IPS-18c (cell line): ENCODE results near the gene TSACC.
"Not testable (repeated sequence)": the region's sequence is repeated elsewhere in the genome, so short reads cannot be mapped to it uniquely, and the experiment has no call there.

Experiments used
- H3K4me3 ChIP-seq: 2 replicates; pipeline ENCODE4 v1.7.0; 2013; ENCODE audit warnings: low read depth, mild to moderate bottlenecking, low read length, moderate library complexity; ENCODE audit not compliant: insufficient read depth
- H3K9me3 ChIP-seq: one replicate; pipeline ENCODE4 v1.6.1; 2013; ENCODE audit warnings: mild to moderate bottlenecking, low read length, moderate library complexity; ENCODE audit not compliant: control insufficient read depth, insufficient read depth

The TSACC gene

GRCh38 chr1:156337888-156338179 lies 492 bp upstream of the TSACC start:
- no peaks in the 10 kb centered on the region for H3K9me3 ChIP-seq
- peak overlapping the region; percentile 73 for H3K4me3 ChIP-seq

- Histone ChIP-seq H3K9me3 (no peaks in the 10 kb centered on the region), H3K4me3 (no peak overlapping the region)
These were observed 4.0 kb downstream of the TSACC start for GRCh38 chr1:156342166-156342955.

DNA sequence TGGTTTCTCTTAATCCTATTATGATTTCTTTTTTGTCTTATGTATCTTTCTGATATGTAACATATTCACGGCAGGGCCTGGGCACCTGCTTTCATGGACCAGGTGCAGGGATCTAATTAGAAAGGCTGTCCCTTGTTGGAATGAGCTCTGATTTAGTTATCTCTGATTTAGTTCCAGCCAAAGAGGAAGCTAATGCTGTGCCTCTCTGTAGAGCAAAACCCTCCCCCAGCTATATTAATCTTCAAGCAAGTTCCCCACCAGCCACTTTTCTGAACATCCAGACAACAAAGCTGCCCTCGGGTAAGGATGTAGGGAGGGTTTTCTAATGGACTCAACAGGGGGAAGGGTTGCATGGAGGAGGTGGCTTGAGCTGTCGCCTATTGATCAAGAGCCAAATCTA lies 6.1 kb downstream of the TSACC start:
- Histone ChIP-seq H3K4me3 (no peak overlapping the region), H3K9me3 (no peaks in the 10 kb centered on the region)

DNA sequence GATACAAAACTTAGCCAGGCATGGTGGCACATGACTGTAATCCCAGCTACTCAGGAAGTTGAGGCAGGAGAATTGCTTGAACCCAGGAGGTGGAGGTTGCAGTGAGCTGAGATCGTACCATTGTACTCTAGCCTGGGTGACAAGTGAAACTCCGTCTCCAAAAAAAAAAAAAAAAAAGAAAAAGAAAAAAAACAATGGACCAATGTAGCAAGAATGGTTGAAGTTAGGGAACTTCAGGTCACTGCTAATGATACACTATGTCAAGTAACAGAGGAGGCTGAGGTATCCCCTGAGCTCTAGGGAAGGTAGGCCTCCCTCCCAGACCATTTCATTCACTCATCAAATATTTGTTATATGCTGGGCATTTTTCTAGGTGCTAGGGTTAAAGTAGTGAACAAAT lies 7.7 kb downstream of the TSACC start:
- not testable (repeated sequence) for H3K9me3 ChIP-seq, H3K4me3 ChIP-seq

DNA sequence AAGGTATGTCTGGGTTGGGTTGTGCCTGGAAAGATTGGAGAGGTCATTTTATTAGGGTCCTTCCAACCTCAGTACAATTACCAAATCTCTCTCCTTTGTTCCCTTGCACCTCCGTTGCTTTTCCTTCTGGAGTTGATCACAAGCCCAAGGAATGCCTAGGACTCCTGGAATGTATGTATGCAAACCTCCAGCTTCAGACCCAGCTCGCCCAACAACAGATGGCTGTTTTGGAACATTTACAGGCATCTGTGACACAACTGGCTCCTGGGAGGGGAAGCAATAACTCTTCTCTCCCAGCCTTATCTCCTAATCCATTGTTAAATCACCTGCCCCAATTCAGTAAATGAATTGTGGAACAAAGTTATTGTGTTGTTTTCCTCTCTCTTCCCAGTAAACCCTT lies 8.3 kb downstream of the TSACC start:
- H3K4me3 ChIP-seq: no peak overlapping the region
- no peaks in the 10 kb centered on the region for H3K9me3 ChIP-seq

GRCh38 chr1:156347331-156347730 lies 9.0 kb downstream of the TSACC start:
- Histone ChIP-seq H3K9me3 (no peaks in the 10 kb centered on the region), H3K4me3 (no peak overlapping the region)

DNA sequence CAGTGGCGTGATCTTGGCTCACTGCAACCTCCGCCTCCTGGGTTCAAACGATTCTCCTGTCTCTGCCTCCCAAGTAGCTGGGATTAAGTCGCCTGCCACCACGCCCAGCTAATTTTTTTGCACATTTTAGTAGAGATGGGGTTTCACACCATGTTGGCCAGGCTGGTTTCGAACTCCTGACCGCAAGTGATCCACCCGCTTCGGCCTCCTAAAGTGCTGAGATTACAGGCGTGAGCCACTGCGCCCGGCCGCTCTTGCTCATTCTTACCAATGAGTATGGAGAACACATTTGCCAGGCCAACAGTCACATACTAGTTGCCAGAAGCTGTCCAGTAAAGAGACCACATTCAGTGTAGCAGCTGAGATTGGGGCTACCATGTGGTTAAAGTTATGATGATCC lies 14.2 kb downstream of the TSACC start:
- not testable (repeated sequence) for H3K4me3 ChIP-seq, H3K9me3 ChIP-seq

GRCh38 chr1:156356262-156356874 lies 18.0 kb downstream of the TSACC start:
- Histone ChIP-seq H3K9me3 (peaks cover 2% of the 10 kb centered on the region), H3K4me3 (no peak overlapping the region)

DNA sequence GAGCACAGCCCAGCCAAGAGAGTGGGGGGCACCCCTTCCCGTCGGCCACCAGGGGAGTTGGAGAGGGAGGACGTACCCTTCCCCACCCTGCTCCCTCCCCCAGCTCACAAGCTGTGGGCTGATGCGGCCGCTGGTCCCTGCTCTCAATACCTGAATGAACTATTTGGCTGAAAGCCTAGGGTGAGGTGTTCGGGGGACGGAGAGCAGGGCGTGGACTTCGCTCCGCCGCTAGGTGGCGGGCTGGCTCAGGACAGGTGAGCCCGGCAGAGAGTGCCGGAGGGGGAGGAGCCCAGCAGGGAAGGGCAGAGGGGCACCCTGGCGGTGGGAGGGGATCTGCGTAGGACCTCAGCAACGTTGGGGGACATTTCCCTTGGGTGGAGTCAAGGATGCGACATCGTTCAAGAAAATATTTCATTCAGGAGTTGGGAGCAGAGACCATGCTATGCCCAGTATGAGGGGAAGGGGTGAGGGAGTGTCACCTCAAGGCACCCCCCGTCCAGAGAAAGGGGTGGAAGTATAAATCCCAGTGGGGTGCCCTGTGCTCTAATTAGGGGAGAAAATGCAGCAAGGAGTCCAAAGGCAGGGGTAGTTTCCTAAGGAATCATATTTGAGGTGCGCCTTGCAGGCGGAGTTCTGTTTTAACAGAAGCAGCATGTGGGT lies 18.7 kb downstream of the TSACC start:
- H3K4me3 ChIP-seq: peak overlapping the region; percentile 47; the same call in 1 of the 2 replicates
- H3K9me3 ChIP-seq: peaks cover 2% of the 10 kb centered on the region

DNA sequence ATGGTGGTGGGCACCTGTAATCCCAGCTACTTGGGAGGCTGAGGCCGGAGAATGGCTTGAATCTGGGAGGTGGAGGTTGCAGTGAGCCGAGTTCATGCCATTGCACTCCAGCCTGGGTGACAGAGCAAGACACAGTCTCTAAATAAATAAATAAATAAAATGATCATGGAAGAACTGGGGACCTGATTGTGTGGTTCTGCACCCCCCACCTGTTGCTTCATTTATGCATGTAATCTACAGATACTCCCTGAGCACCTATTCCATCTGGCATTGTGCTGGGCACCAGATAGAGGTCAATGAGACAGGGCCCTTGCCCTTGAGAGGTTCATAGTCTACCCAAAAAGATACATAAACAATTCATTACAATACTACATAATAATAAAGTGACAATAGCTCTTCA lies 19.7 kb downstream of the TSACC start:
- H3K9me3 ChIP-seq: peaks cover 2% of the 10 kb centered on the region
- H3K4me3 ChIP-seq: no peak overlapping the region

GRCh38 chr1:156358641-156359040 lies 20.3 kb downstream of the TSACC start:
- Histone ChIP-seq H3K4me3 (no peak overlapping the region), H3K9me3 (peaks cover 2% of the 10 kb centered on the region)

GRCh38 chr1:156359249-156359648 lies 20.9 kb downstream of the TSACC start:
- peaks cover 2% of the 10 kb centered on the region for H3K9me3 ChIP-seq
- H3K4me3 ChIP-seq: no peak overlapping the region

DNA sequence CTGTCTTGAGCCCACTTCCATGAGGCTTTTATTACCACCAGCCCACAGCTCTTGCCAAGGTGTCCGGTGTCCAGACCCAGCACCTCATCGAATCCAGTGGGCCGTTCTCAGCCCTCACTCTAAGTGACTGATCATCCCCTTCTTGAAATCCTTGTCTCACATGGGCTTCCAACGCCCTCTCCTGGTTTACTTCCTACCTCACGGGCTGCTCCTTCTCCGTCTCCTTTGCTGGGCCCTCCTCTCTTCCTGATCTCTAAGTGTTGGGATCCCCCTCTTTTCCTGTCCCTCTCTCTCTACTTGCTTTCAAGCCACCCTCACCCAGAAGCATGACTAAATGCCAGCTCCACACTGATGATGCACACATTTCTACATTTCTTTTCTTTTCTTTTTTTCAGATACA lies 21.6 kb downstream of the TSACC start:
- H3K4me3 ChIP-seq: no peak overlapping the region

GRCh38 chr1:156360534-156360933 lies 22.2 kb downstream of the TSACC start:
- Histone ChIP-seq H3K4me3 (no peak overlapping the region), H3K9me3 (no peaks in the 10 kb centered on the region)

More for the DNA sequence above, 21.6 kb downstream of the TSACC start:
- peaks cover 1% of the 10 kb centered on the region for H3K9me3 ChIP-seq

- Histone ChIP-seq H3K4me3 (no peak overlapping the region), H3K9me3 (no peaks in the 10 kb centered on the region)
These were observed 27.4 kb downstream of the TSACC start for GRCh38 chr1:156365754-156366153.

GRCh38 chr1:156366378-156367166 lies 28.2 kb downstream of the TSACC start:
- Histone ChIP-seq H3K4me3 (no peak overlapping the region), H3K9me3 (no peaks in the 10 kb centered on the region)

- H3K9me3 ChIP-seq: no peaks in the 10 kb centered on the region
- H3K4me3 ChIP-seq: no peak overlapping the region
These were observed 29.2 kb downstream of the TSACC start for GRCh38 chr1:156367383-156368156.
